Measurements from ENCODE around the gene PLA2G4E. TPM values are rescaled to one million over a fixed set of nuclear protein-coding genes. Genes with fewer than 3 reads are reported as not detected.
A peak's percentile ranks its signal among the peaks of the same experiment; 100 is the strongest.

The PLA2G4E gene
- total and polyA plus RNA-seq, 9 of the 15 experiments (the other 6 are each of a cell fraction or from before 2014, with no cell fraction given), result 0.03 TPM; not detected in 8

DNA sequence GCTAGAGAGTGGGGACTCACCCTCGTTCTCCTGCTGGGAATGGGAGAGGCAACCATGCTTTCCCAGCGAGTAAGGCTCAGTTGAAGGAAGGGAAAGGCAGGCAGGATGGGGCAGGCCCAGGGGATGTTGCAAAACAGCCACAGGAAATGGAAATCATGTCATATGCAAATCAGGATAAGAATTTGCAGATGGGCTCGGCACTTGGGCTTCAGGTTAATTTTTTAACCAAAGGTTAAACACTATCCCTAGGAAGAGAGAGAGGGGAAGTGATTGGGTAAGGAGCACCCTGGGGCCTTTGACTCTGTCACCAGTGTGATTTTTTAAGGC is 14.6 kb upstream of the PLA2G4E start:
- FAIRE-seq, result no peak
- no peak for ATAC-seq
- Histone ChIP-seq H3K27ac (ENCODE audit: extremely low read depth, low read depth, low read length) (no peak overlapping the region), H3K9ac (ENCODE audit: insufficient read depth in 1 of 2, low read depth in 2 of 2, low read length in 2 of 2) (no peak overlapping the region), H3K36me3 (ENCODE audit: control insufficient read depth, insufficient read depth, low read length) (no peaks in the 10 kb centered on the region), H3K4me3 (no peak overlapping the region), H3K79me2 (ENCODE audit: control insufficient read depth, insufficient read depth, low read length) (no peaks in the 10 kb centered on the region), H4K20me1 (replicated peaks; ENCODE audit: control insufficient read depth, insufficient read depth, low read length) (no peaks in the 10 kb centered on the region), H3K4me2 (ENCODE audit: insufficient read depth, low read length) (no peak overlapping the region), H3K9me3 (replicated peaks; ENCODE audit: control insufficient read depth, insufficient read depth, low read depth, low read length) (no peaks in the 10 kb centered on the region; the same call in none of the 2 replicates), H3K4me1 (replicated peaks in 1 of 2; ENCODE audit: control insufficient read depth in 2 of 2, insufficient read depth in 2 of 2, low read length in 2 of 2) (peaks cover 0 to 11% of the 10 kb centered on the region in 2 experiments; a peak in 1 of 5 replicates), H2AFZ (ENCODE audit: low read depth, low read length) (no peak overlapping the region), H3K9me1 (ENCODE audit: control insufficient read depth, insufficient read depth, low read length) (no peaks in the 10 kb centered on the region), H3K27me3 (ENCODE audit: control insufficient read depth in 2 of 2, insufficient read depth in 2 of 2, low read length in 2 of 2) (peaks cover 29 to 45% of the 10 kb centered on the region in 2 experiments; a peak in 3 of 5 replicates)
- 0% methylated on average over 3 of the region's 3 CpGs for WGBS (ENCODE audit: insufficient coverage, low coverage, missing lambda C conversion rate)
- no peak for DNase-seq (ENCODE audit: extremely low read depth in 1 of 4, low spot score in 3 of 4)
- POLR2A ChIA-PET, result no interaction called here
- no TSS peak for BruUV-seq (replicated peaks)
- intact Hi-C loops (cut with micrococcal nuclease), result no loop called here
- in situ Hi-C loops (cut with MboI), result no loop called here
- TF ChIP-seq, protein P1, sequence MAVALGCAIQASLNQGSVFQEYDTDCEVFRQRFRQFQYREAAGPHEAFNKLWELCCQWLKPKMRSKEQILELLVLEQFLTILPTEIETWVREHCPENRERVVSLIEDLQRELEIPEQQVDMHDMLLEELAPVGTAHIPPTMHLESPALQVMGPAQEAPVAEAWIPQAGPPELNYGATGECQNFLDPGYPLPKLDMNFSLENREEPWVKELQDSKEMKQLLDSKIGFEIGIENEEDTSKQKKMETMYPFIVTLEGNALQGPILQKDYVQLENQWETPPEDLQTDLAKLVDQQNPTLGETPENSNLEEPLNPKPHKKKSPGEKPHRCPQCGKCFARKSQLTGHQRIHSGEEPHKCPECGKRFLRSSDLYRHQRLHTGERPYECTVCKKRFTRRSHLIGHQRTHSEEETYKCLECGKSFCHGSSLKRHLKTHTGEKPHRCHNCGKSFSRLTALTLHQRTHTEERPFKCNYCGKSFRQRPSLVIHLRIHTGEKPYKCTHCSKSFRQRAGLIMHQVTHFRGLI (CRISPR knock-in tag; IDR thresholded peaks at IDR 0.05), result no peak
- peak; percentile 31; the same call in 1 of the 2 replicates for TF ChIP-seq CEBPB (tag; IDR thresholded peaks at IDR 0.05)
- TF ChIP-seq GABPA (tag; conservative IDR thresholded peaks at IDR 0.05; ENCODE audit: low read depth), result peak; percentile 25; the same call in 1 of the 2 replicates
- no peak for TF ChIP-seq CEBPG (CRISPR knock-in tag; IDR thresholded peaks at IDR 0.05)
- peak in 1 of 2 experiments; percentile 47; a peak in 1 of 4 replicates for TF ChIP-seq CEBPG (tag; conservative IDR thresholded peaks at IDR 0.05 in 1 of 2, IDR thresholded peaks at IDR 0.05 in 1 of 2)
- TF ChIP-seq JUN (IDR thresholded peaks at IDR 0.05; ENCODE audit: borderline replicate concordance, low read depth, low read length), result no peak
- TF ChIP-seq JUN (CRISPR knock-in tag; IDR thresholded peaks at IDR 0.05; ENCODE audit: borderline replicate concordance), result no peak
- CTCF ChIA-PET (ENCODE audit: low intra/inter-chr PET ratio), result no interaction called here
